Mucosa of stomach (tissue), 1 donor: ENCODE data around the gene NBPF14.
"Not testable (repeated sequence)": the region's sequence is repeated elsewhere in the genome, so short reads cannot be mapped to it uniquely, and the experiment has no call there.

Experiments
- H3K27me3 ChIP-seq: one replicate; pipeline ENCODE4 v1.7.0; 2013; ENCODE audit warnings: mild to moderate bottlenecking, low read length; ENCODE audit not compliant: control insufficient read depth, insufficient read depth
- H3K36me3 ChIP-seq: one replicate; pipeline ENCODE4 v1.7.0; 2013; ENCODE audit warnings: low read length; ENCODE audit not compliant: control insufficient read depth, insufficient read depth
- H3K4me1 ChIP-seq: one replicate; pipeline ENCODE4 v1.7.0; 2013; ENCODE audit warnings: mild to moderate bottlenecking, low read length; ENCODE audit not compliant: control insufficient read depth, insufficient read depth
- H3K4me3 ChIP-seq: one replicate; pipeline ENCODE4 v1.7.0; 2013; ENCODE audit warnings: low read length
- H3K9ac ChIP-seq: one replicate; pipeline ENCODE4 v1.7.0; 2013; ENCODE audit warnings: mild to moderate bottlenecking, low read length, moderate library complexity
- H3K9me3 ChIP-seq: one replicate; pipeline ENCODE4 v1.7.0; 2013; ENCODE audit warnings: mild to moderate bottlenecking, low read length, moderate library complexity; ENCODE audit not compliant: control insufficient read depth
- donor health status: Pancreatic carcinoma.

The NBPF14 gene

DNA sequence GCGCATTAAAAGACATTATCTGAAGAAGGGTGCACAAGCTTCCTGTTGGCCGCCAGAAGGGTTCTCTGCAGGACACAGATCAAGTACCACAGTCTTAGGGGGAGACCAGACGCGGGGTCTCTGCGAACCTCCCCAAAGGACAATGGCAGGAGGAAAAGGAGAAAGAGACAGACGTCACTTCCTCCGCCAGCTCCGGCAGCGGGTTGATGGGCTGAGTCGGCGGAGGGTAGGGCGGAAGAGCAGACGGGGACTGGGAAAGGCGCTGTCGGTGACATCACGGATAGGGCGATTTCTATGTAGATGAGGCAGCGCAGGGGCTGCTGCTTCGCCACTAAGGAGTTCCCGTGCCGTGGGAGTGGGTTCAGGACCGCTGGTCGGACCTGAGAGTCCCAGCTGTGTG lies 73.7 kb downstream of the NBPF14 start:
- not testable (repeated sequence) for H3K4me3 ChIP-seq, H3K9ac ChIP-seq, H3K36me3 ChIP-seq, H3K9me3 ChIP-seq, H3K27me3 ChIP-seq, H3K4me1 ChIP-seq

DNA sequence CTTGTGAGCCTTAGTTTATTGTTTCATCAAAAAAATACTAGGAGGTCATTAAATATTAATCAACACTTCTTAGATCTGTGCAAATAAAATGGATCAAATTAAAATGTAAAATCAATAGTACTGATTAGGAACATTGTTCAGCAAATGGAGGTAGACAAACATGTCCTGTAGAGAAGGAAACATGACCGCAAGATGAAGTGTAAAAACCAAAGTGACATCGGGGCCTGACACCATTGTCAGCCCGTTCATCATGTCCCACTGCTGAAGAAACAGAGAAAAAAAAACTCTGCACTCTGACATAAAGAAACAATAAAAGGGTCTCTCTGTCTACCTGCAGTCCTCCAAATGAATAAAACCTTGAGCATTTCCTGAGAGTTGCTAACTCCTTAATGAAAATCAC lies 81.5 kb downstream of the NBPF14 start:
- not testable (repeated sequence) for H3K9me3 ChIP-seq, H3K4me3 ChIP-seq, H3K9ac ChIP-seq, H3K4me1 ChIP-seq, H3K36me3 ChIP-seq, H3K27me3 ChIP-seq

DNA sequence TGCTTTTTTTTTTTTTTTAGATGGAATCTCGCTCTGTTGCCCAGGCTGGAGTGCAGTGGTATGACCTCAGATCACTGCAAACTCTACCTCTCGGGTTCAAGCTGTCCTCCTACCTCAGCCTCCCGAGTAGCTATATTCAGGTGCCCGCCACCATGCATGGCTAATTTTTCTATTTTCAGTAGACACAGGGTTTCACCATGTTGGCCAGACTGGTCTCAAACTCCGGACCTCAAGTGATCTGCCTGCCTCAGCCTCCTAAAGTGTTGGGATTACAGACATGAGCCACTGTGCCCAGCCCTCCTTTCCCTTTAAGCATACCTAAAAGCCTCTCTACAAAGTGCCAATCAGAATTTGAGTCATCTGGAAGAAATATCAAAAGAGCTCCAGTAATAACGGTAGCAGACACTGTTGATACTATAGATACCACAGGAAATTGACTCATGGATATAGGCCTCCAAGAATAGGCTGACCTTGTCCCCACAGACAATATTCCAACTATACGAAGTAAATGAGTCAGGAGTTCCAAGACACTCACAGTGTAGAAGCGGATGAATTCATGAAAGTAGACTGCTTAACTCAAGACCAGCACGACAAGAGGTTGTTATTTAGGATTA lies 83.1 kb downstream of the NBPF14 start:
- H3K4me3 ChIP-seq, H3K9ac ChIP-seq, H3K27me3 ChIP-seq, H3K4me1 ChIP-seq, H3K36me3 ChIP-seq, H3K9me3 ChIP-seq: not testable (repeated sequence)

DNA sequence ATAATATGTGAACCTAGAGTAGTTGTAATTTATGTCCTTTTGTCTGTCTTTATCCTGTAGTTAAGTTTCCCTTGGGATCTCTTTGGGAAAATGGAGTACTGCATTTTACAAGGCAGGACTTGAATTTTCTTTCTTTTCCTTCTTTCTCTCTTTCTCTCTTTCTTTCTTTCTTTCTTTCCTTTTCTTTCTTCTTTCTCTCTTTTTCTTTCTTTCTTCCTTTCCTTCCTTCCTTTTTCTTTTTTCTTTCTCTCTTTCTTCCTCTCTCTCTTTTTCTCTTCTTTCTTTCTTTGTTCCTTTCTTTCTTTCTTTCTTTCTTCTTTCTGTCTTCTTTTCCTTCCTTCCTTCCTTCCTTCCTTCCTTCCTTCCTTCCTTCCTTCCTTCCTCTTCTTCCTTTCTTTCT lies 101.9 kb downstream of the NBPF14 start:
- H3K4me1 ChIP-seq, H3K9me3 ChIP-seq, H3K36me3 ChIP-seq, H3K27me3 ChIP-seq, H3K4me3 ChIP-seq, H3K9ac ChIP-seq: not testable (repeated sequence)

DNA sequence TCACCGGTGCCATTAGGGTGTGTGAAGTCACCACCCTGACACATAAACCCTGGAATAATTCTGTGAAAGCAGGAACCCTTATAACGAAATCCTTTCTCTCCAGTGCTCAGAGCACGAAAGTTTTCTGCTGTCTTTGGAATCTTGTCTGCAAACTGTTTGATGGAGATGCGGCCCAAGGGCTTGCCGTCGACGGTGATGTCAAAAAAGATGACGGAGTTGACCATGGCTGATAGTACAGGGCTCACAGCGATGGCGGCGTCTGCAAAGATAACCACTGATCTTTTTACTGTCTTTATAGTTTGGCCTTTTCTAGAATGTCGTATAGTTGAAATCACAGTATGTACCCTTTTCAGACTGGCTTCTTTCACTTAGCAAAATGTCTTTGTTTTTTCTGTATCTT lies 112.8 kb downstream of the NBPF14 start, which contains the start of gene PPIAL4G:
Gene PPIAL4G, minus strand, starts transcription at position 274 of the 400 bp plus-strand sequence. Its CDS starts 50 bp downstream, at position 224.
- H3K4me1 ChIP-seq, H3K9me3 ChIP-seq, H3K9ac ChIP-seq, H3K36me3 ChIP-seq, H3K4me3 ChIP-seq, H3K27me3 ChIP-seq: not testable (repeated sequence)
